Uterus (tissue), 4 donors: Measurements from ENCODE around the gene IL21R. TPM values are rescaled to one million over a fixed set of nuclear protein-coding genes. Genes with fewer than 3 reads are reported as not detected.

Experiments
- DNase-seq, 2 donors: peaks; one replicate each; pipeline ENCODE4 v3.0.0-alpha.2; 2019 to 2020
- H3K27ac ChIP-seq, 2 donors: fragments of 200-600 bp; sonication (generic); 1 replicate in 1 of 2; 2 replicates in 1 of 2; pipeline ENCODE4 v1.5.1; 2016 to 2018
- H3K27me3 ChIP-seq, 2 donors: fragments of 200-600 bp; sonication (generic); one replicate each; pipeline ENCODE4 v1.5.1; 2018 to 2019; ENCODE audit warnings: control low read depth in 1 of 2
- H3K36me3 ChIP-seq, 2 donors: fragments of 200-600 bp; sonication (generic); one replicate each; pipeline ENCODE4 v1.5.1; 2019; ENCODE audit warnings: control low read depth in 1 of 2
- H3K4me1 ChIP-seq, 2 donors: fragments of 200-600 bp; sonication (generic); one replicate each; pipeline ENCODE4 v1.5.1; 2018 to 2019; ENCODE audit warnings: control low read depth in 1 of 2
- H3K4me3 ChIP-seq, 2 donors: fragments of 200-600 bp; sonication (generic); 1 replicate in 1 of 2; 2 replicates in 1 of 2; pipeline ENCODE4 v1.5.1; 2018 to 2019; ENCODE audit warnings: mild to moderate bottlenecking in 1 of 2
- H3K9me3 ChIP-seq, 2 donors: fragments of 200-600 bp; sonication (generic); one replicate each; pipeline ENCODE4 v1.5.1; 2019; ENCODE audit warnings: control low read depth in 1 of 2
- POLR2A ChIP-seq, 2 donors: fragments of 450-650 bp; IDR thresholded peaks; one replicate each; pipeline ENCODE4 v1.6.1; 2016; ENCODE audit warnings: antibody characterized with exemption in 2 of 2, mild to moderate bottlenecking in 1 of 2, moderate library complexity in 1 of 2
- intact Hi-C: fragments of 100-400 bp; cut with DNase I; formaldehyde crosslinking; loops from one replicate; pipeline ENCODE4 v1.15.1; 2023; ENCODE audit warnings: low total_unique reads
- total RNA-seq, 4 donors: library from RNA; depleted of rRNA in 3 of 4; stranded (reverse); fragments of >200 nt in 3 of 4; gene quantifications; one replicate each; pipeline versions ENCODE4 v1.1.0 to v1.2.4, GENCODE V29; 2014 to 2023
- TF ChIP-seq, protein P1 (sequence below), 4 experiments: fragments of 200-600 bp in 2 of 4; fragments of 450-650 bp in 2 of 4; sonication (generic) in 2 of 4; IDR thresholded peaks; one replicate each; pipeline ENCODE4 v1.5.1; 2016 to 2019; ENCODE audit warnings: antibody characterized with exemption in 4 of 4, mild to moderate bottlenecking in 2 of 4, moderate library complexity in 1 of 4
- donor health status: DM: yes; HTN: yes; CAD: no.

IL21R gene
- total RNA-seq, 4 donors from 2014 or later: 0.21 to 0.46 TPM; not detected in 2

DNA sequence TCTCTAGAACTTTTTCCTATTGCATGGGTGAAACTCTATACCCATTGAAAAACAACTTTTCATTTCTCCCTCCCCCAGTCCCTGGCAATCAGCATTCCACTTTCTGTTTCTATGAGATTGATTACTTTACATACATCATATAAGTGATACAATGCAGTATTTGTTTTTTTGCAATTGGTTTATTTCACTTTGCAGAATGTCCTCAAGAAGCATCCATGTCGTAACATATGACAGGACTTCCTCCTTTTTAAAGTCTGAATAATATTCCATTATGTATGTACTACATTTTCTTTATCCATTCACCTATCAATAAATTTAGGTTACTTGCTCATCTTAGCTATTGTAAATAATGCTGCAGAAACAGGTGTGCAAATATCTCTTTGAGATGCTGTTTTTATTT is 8.8 kb downstream of the IL21R start:
- Histone ChIP-seq H3K27me3 (no peaks in the 10 kb centered on the region), H3K4me1 (no peaks in the 10 kb centered on the region), H3K36me3 (no peaks in the 10 kb centered on the region), H3K4me3 (no peak overlapping the region), H3K27ac (no peak overlapping the region), H3K9me3 (no peaks in the 10 kb centered on the region)
- DNase-seq: no peak
- TF ChIP-seq, protein P1, sequence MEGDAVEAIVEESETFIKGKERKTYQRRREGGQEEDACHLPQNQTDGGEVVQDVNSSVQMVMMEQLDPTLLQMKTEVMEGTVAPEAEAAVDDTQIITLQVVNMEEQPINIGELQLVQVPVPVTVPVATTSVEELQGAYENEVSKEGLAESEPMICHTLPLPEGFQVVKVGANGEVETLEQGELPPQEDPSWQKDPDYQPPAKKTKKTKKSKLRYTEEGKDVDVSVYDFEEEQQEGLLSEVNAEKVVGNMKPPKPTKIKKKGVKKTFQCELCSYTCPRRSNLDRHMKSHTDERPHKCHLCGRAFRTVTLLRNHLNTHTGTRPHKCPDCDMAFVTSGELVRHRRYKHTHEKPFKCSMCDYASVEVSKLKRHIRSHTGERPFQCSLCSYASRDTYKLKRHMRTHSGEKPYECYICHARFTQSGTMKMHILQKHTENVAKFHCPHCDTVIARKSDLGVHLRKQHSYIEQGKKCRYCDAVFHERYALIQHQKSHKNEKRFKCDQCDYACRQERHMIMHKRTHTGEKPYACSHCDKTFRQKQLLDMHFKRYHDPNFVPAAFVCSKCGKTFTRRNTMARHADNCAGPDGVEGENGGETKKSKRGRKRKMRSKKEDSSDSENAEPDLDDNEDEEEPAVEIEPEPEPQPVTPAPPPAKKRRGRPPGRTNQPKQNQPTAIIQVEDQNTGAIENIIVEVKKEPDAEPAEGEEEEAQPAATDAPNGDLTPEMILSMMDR (IDR thresholded peaks at IDR 0.05): no peak
- TF ChIP-seq POLR2A (IDR thresholded peaks at IDR 0.05): no peak
- intact Hi-C loops: no loop called here

- Histone ChIP-seq H3K27ac (no peak overlapping the region), H3K36me3 (no peaks in the 10 kb centered on the region), H3K4me3 (no peak overlapping the region), H3K9me3 (no peaks in the 10 kb centered on the region), H3K27me3 (no peaks in the 10 kb centered on the region), H3K4me1 (no peaks in the 10 kb centered on the region)
- TF ChIP-seq, protein P1 (IDR thresholded peaks at IDR 0.05): no peak
- no peak for TF ChIP-seq POLR2A (IDR thresholded peaks at IDR 0.05)
- intact Hi-C loops: no loop called here
- no peak for DNase-seq
Observed at GRCh38 chr16:27413956-27414355, 12.0 kb downstream of the IL21R start.

DNA sequence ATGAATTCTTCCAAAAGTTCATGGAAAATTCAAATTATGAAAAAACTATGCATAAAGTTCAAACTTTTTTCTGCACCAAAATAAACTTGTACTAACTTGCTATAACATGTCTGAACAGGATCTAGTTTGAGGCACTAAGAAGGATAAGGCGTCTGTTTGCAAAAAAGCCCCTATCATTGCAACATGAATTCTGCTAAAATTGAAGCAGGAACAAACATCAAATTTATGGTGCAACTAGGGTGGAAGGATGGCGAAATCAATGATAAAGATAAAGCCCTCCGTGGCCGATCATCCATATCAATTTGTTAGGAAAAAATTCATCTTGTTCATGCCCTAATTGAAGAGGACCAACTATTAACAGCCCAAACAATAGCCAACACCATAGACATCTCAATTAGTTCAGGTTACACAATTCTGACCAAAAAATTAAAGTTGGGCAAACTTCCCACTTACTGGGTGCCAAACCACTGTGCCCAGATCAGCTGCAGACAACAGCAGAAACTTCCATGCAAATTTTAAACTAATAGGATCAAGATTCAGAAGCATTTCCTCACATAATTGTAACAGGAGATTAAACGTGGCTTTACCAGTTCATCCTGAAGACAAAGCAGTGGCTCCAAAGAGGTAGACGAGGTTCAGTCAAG is 12.9 kb downstream of the IL21R start:
- intact Hi-C loops: no loop called here
- TF ChIP-seq, protein P1 (IDR thresholded peaks at IDR 0.05): no peak
- no peak for TF ChIP-seq POLR2A (IDR thresholded peaks at IDR 0.05)
- no peaks in the 10 kb centered on the region for H3K4me1 ChIP-seq
- no peaks in the 10 kb centered on the region for H3K27me3 ChIP-seq
- H3K4me3 ChIP-seq: no peak overlapping the region
- no peak overlapping the region for H3K27ac ChIP-seq
- no peaks in the 10 kb centered on the region for H3K36me3 ChIP-seq
- no peak for DNase-seq
- no peaks in the 10 kb centered on the region for H3K9me3 ChIP-seq

GRCh38 chr16:27417047-27417671 is 15.2 kb downstream of the IL21R start:
- no peaks in the 10 kb centered on the region for H3K4me1 ChIP-seq
- no peak for DNase-seq
- H3K9me3 ChIP-seq: peaks cover 0 to 6% of the 10 kb centered on the region in 2 donors
- no peak for TF ChIP-seq POLR2A (IDR thresholded peaks at IDR 0.05)
- TF ChIP-seq, protein P1 (IDR thresholded peaks at IDR 0.05): no peak
- intact Hi-C loops: no loop called here
- no peak overlapping the region for H3K4me3 ChIP-seq
- H3K36me3 ChIP-seq: no peaks in the 10 kb centered on the region
- H3K27ac ChIP-seq: no peak overlapping the region
- no peaks in the 10 kb centered on the region for H3K27me3 ChIP-seq

DNA sequence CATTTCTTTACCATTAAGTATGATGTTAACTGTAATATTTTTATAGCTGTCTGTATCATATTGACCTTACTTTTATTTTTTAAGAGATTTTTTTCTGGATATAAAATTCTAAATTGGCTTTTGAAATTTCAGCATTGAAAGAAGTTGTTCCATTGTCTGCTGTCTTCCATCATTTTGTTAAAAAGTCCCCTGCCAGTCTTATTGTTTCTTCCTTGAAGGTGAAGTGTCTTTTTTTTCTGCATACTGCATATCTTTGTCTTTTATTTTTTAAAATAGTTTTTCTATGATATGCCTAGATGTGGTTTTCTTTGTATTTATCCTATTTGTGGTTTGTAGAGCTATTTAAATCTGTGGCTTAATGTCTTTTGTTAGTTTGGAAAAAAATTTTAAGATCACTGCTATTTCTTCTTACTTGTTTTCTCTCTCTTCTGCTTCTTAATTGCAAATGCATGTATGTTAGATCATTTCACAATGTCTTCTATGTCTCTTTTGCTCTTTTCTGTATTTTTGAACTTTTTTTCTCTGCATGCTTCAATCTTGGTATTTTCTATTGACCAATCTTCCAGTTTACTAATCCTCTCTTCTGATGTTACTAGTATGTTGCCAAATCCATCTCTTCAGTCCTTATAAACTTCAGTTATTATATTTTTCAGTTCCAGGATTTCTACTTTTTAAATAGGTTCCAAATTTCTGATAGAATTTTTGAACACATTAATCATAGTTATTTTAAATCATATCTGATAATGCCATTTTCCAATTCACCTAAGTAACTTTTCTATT is 20.2 kb downstream of the IL21R start:
- Histone ChIP-seq H3K27me3 (no peaks in the 10 kb centered on the region), H3K4me3 (no peak overlapping the region), H3K27ac (no peak overlapping the region), H3K4me1 (no peaks in the 10 kb centered on the region), H3K9me3 (peaks cover 0 to 11% of the 10 kb centered on the region in 2 donors), H3K36me3 (no peaks in the 10 kb centered on the region)
- DNase-seq: no peak
- intact Hi-C loops: no loop called here
- TF ChIP-seq, protein P1 (IDR thresholded peaks at IDR 0.05): no peak
- no peak for TF ChIP-seq POLR2A (IDR thresholded peaks at IDR 0.05)
